OCI-LY1 (cell line): Measurements from ENCODE around the gene WDR53.
"Not testable (repeated sequence)": the region's sequence is repeated elsewhere in the genome, so short reads cannot be mapped to it uniquely, and the experiment has no call there.

ENCODE experiments used
- H2AFZ ChIP-seq: fragments of 200-600 bp; sonication (generic), shearing (Covaris generic); 2 replicates; pipeline ENCODE4 v1.6.0; 2014; ENCODE audit warnings: antibody characterized with exemption, mild to moderate bottlenecking, low read length
- H3F3A ChIP-seq: fragments of 200-600 bp; sonication (generic), shearing (Covaris generic); 2 replicates; pipeline ENCODE4 v1.6.0; 2014; ENCODE audit warnings: mild to moderate bottlenecking, antibody characterized with exemption, low read length, moderate library complexity; ENCODE audit not compliant: insufficient read depth
- H3K27ac ChIP-seq: fragments of 200-600 bp; sonication (generic); 2 replicates; pipeline ENCODE4 v1.5.1; 2014; ENCODE audit warnings: low read length, mixed run types, mild to moderate bottlenecking, low read depth; ENCODE audit not compliant: poor library complexity, severe bottlenecking
- H3K27me3 ChIP-seq: fragments of 200-600 bp; sonication (generic); 2 replicates; pipeline ENCODE4 v1.6.0; 2014; ENCODE audit warnings: antibody characterized with exemption, mild to moderate bottlenecking, low read length, moderate library complexity; ENCODE audit not compliant: insufficient read depth
- H3K36me3 ChIP-seq: fragments of 200-600 bp; sonication (generic); 2 replicates; pipeline ENCODE4 v1.6.1; 2014; ENCODE audit warnings: mild to moderate bottlenecking, antibody characterized with exemption, low read length, moderate library complexity, mixed read lengths; ENCODE audit not compliant: insufficient read depth
- H3K4me1 ChIP-seq: fragments of 200-600 bp; sonication (generic); 2 replicates; pipeline ENCODE4 v1.5.1; 2014; ENCODE audit warnings: mild to moderate bottlenecking, low read length, moderate library complexity; ENCODE audit not compliant: insufficient read depth, severe bottlenecking
- H3K4me2 ChIP-seq: fragments of 200-600 bp; sonication (generic), shearing (Covaris generic); 2 replicates; pipeline ENCODE4 v1.6.1; 2014; ENCODE audit warnings: low read length
- H3K4me3 ChIP-seq: fragments of 200-600 bp; sonication (generic); 2 replicates; pipeline ENCODE4 v1.5.1; 2014; ENCODE audit warnings: low read length, low read depth, mild to moderate bottlenecking, mixed read lengths; ENCODE audit not compliant: poor library complexity, severe bottlenecking
- H3K79me2 ChIP-seq: fragments of 200-600 bp; shearing (Covaris generic); 2 replicates; pipeline ENCODE4 v1.6.1; 2016; ENCODE audit warnings: mixed run types, low read length, mixed read lengths; ENCODE audit not compliant: insufficient read depth
- H3K9ac ChIP-seq: fragments of 200-600 bp; sonication (generic), shearing (Covaris generic); 2 replicates; pipeline ENCODE4 v1.6.1; 2014; ENCODE audit warnings: mild to moderate bottlenecking, low read length, mixed read lengths
- H3K9me2 ChIP-seq: fragments of 200-600 bp; sonication (generic), shearing (Covaris generic); 2 replicates; pipeline ENCODE4 v1.6.1; 2014; ENCODE audit warnings: low read depth, mild to moderate bottlenecking, low read length, mixed read lengths
- H3K9me3 ChIP-seq: fragments of 200-600 bp; shearing (Covaris generic); 2 replicates; pipeline ENCODE4 v1.6.1; 2014; ENCODE audit warnings: low read length, mixed read lengths
- H4K20me1 ChIP-seq: fragments of 200-600 bp; sonication (generic), shearing (Covaris generic); 2 replicates; pipeline ENCODE4 v1.6.0; 2016; ENCODE audit warnings: mild to moderate bottlenecking, low read length; ENCODE audit not compliant: insufficient read depth
- EZH2 ChIP-seq: fragments of 200-600 bp; sonication (generic), shearing (Covaris generic); IDR thresholded peaks from 2 replicates; pipeline ENCODE4 v1.8.0; 2017; ENCODE audit warnings: borderline replicate concordance, mixed run types, mild to moderate bottlenecking, antibody characterized with exemption, low read length, moderate library complexity, mixed read lengths
- TF ChIP-seq, protein P1 (sequence below): fragments of 200-600 bp; sonication (generic), shearing (Covaris generic); IDR thresholded peaks from 2 replicates; pipeline ENCODE4 v1.5.1; 2017; ENCODE audit warnings: mild to moderate bottlenecking, antibody characterized with exemption, low read length, moderate library complexity, mixed read lengths

WDR53 gene

DNA sequence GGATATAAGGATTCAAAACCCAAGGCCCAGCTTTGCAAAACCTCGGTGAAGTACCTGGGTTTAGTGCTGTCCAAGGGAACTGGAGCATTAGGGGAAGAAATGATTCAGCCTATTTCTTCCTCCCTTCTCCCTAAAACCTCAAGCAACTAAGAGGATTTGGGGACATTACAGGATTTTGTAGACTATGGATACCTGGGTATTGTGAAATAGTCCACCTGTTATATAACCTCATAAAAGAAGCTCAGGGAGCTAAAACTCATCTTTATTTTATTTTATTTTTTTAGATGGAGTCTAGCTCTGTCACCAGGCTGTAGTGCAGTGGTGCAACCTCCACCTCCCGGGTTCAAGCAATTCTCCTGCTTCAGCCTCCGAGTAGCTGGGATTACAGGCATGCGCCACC, 44.5 kb downstream of the WDR53 start:
- no peaks in the 10 kb centered on the region for H3K79me2 ChIP-seq
- H3K4me3 ChIP-seq: no peak overlapping the region
- peaks cover 14% of the 10 kb centered on the region for H3K4me1 ChIP-seq
- H3K9me3 ChIP-seq: peaks cover 25% of the 10 kb centered on the region
- H3K27ac ChIP-seq: no peak overlapping the region
- no peak overlapping the region for H3K4me2 ChIP-seq
- no peaks in the 10 kb centered on the region for H4K20me1 ChIP-seq
- H3K9me2 ChIP-seq: no peaks in the 10 kb centered on the region
- H3K27me3 ChIP-seq: no peaks in the 10 kb centered on the region
- no peak overlapping the region for H2AFZ ChIP-seq
- no peak for TF ChIP-seq EZH2
- TF ChIP-seq, protein P1, sequence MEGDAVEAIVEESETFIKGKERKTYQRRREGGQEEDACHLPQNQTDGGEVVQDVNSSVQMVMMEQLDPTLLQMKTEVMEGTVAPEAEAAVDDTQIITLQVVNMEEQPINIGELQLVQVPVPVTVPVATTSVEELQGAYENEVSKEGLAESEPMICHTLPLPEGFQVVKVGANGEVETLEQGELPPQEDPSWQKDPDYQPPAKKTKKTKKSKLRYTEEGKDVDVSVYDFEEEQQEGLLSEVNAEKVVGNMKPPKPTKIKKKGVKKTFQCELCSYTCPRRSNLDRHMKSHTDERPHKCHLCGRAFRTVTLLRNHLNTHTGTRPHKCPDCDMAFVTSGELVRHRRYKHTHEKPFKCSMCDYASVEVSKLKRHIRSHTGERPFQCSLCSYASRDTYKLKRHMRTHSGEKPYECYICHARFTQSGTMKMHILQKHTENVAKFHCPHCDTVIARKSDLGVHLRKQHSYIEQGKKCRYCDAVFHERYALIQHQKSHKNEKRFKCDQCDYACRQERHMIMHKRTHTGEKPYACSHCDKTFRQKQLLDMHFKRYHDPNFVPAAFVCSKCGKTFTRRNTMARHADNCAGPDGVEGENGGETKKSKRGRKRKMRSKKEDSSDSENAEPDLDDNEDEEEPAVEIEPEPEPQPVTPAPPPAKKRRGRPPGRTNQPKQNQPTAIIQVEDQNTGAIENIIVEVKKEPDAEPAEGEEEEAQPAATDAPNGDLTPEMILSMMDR: no peak
- no peaks in the 10 kb centered on the region for H3K36me3 ChIP-seq
- no peaks in the 10 kb centered on the region for H3F3A ChIP-seq
- no peak overlapping the region for H3K9ac ChIP-seq

DNA sequence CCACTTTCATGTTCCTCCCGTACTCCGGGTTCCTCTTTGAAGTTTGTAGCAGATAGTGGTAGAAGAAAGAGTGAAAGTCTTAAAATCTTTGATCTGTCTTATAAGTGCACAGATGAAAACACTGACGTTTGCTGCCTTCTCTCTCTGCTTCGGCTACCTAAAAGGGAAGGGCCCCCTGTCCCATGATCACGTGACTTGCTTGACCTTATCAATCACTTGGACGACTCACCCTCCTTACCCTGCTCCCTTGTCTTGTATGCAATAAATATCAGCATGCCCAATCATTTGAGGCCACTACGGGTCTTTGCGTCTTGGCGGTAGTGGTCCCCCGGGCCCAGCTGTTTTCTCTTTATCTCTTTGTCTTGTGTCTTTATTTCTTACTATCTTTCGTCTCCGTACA, 47.1 kb downstream of the WDR53 start:
- not testable (repeated sequence) for H3K9ac ChIP-seq, H3K4me1 ChIP-seq, H3F3A ChIP-seq, H3K9me2 ChIP-seq, H3K36me3 ChIP-seq, H3K4me3 ChIP-seq, H3K27ac ChIP-seq, H3K27me3 ChIP-seq, H3K79me2 ChIP-seq, H4K20me1 ChIP-seq, H3K4me2 ChIP-seq, H2AFZ ChIP-seq
- peaks cover 30% of the 10 kb centered on the region for H3K9me3 ChIP-seq

DNA sequence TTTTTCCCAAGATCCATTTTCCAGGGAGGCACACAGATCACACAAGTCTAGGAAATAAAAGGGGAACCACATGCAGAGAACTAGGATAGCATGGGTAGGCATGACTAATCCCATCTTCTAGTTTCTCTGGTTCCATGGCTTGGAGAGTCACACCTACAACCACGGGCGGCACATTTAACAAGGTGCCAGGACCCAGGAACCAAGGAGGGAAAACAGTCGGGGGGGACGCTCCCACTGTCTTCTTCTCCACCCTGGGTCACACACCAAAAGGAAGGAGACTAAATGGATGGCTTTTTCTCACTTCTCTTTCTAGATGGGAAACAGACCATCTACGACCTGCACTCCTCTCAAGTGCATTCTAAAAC, 48.7 kb downstream of the WDR53 start:
- Histone ChIP-seq H3K4me2 (no peak overlapping the region), H3F3A (no peaks in the 10 kb centered on the region), H3K9ac (no peak overlapping the region), H3K79me2 (no peaks in the 10 kb centered on the region), H3K27ac (no peak overlapping the region), H3K9me2 (no peaks in the 10 kb centered on the region), H3K4me3 (no peak overlapping the region), H3K36me3 (no peaks in the 10 kb centered on the region), H3K4me1 (peaks cover 9% of the 10 kb centered on the region), H3K27me3 (no peaks in the 10 kb centered on the region), H2AFZ (no peak overlapping the region), H4K20me1 (no peaks in the 10 kb centered on the region), H3K9me3 (peaks cover 30% of the 10 kb centered on the region)
- no peak for TF ChIP-seq EZH2
- TF ChIP-seq, protein P1: no peak

DNA sequence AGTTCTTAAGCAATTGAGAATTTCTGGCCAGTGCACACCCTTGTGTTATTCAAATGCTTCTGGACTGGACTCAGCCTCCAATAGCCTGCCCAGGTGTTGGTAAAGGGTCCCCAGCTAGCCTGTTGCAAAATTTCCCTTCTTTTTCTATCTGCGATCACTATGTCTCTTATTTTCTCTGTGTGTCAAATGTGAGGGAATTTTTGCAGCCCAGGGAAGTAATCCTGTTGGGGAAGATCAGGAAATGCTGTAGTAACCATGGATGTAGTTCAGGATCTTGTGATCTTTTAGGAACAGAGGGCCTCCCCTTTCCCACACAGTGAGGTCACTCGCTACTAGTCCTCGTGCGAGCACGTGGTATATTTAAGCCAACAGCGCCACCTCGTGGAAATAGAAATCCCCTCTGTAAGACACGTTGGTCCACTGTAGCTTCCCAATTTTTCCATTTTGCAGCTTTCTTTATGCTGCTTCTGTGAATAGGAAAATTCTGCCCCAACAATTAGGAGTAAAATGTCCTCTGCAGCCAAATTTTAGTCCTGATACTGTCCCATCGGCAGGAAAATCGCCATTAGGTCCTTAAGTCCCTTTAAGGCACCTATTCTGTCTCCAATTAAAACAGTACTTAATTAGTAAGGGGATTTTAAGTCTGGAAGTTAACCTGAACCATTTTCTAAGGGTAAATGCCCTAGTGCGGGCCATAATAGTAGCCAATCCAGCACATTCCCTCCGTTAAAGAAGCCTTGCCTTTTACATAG, 49.2 kb downstream of the WDR53 start:
- H3K4me2 ChIP-seq: no peak overlapping the region
- H3K79me2 ChIP-seq: no peaks in the 10 kb centered on the region
- H3K9me2 ChIP-seq: no peaks in the 10 kb centered on the region
- H4K20me1 ChIP-seq: no peaks in the 10 kb centered on the region
- H3K27ac ChIP-seq: no peak overlapping the region
- no peak for TF ChIP-seq EZH2
- TF ChIP-seq, protein P1: peak; percentile 80; the same call in 1 of the 2 replicates
- H3K9me3 ChIP-seq: peaks cover 30% of the 10 kb centered on the region
- H3K4me1 ChIP-seq: peaks cover 9% of the 10 kb centered on the region
- H3K4me3 ChIP-seq: no peak overlapping the region
- no peaks in the 10 kb centered on the region for H3K36me3 ChIP-seq
- no peak overlapping the region for H2AFZ ChIP-seq
- H3F3A ChIP-seq: no peaks in the 10 kb centered on the region
- no peak overlapping the region for H3K9ac ChIP-seq
- H3K27me3 ChIP-seq: no peaks in the 10 kb centered on the region; the same call in 1 of the 2 replicates
